Subcutaneous abdominal adipose tissue (tissue), 5 donors: Measurements from ENCODE around the gene RAD9B.
"Not testable (repeated sequence)": the region's sequence is repeated elsewhere in the genome, so short reads cannot be mapped to it uniquely, and the experiment has no call there.

ENCODE experiments used
- H3K27ac ChIP-seq: one replicate; pipeline ENCODE4 v1.7.0; 2013; ENCODE audit warnings: low read depth, mild to moderate bottlenecking, inconsistent platforms, low read length, moderate library complexity
- H3K27me3 ChIP-seq, 5 donors: one replicate each; pipeline ENCODE4 v1.7.0; 2013; ENCODE audit warnings: low read length in 5 of 5, inconsistent platforms in 1 of 5; ENCODE audit not compliant: control insufficient read depth in 5 of 5, insufficient read depth in 4 of 5
- H3K36me3 ChIP-seq, 5 donors: one replicate each; pipeline ENCODE4 v1.7.0; 2013; ENCODE audit warnings: low read length in 5 of 5; ENCODE audit not compliant: control insufficient read depth in 5 of 5, insufficient read depth in 5 of 5
- H3K4me1 ChIP-seq, 5 donors: one replicate each; pipeline ENCODE4 v1.7.0; 2013; ENCODE audit warnings: low read length in 5 of 5, mild to moderate bottlenecking in 3 of 5, moderate library complexity in 1 of 5; ENCODE audit not compliant: control insufficient read depth in 5 of 5, insufficient read depth in 5 of 5
- H3K4me3 ChIP-seq, 5 donors: one replicate each; pipeline ENCODE4 v1.7.0; 2013; ENCODE audit warnings: low read length in 5 of 5, low read depth in 1 of 5
- H3K9ac ChIP-seq, 5 donors: one replicate each; pipeline ENCODE4 v1.7.0; 2013; ENCODE audit warnings: low read length in 5 of 5, mild to moderate bottlenecking in 4 of 5, moderate library complexity in 3 of 5
- H3K9me3 ChIP-seq, 5 donors: one replicate each; pipeline ENCODE4 v1.7.0; 2013; ENCODE audit warnings: low read length in 5 of 5; ENCODE audit not compliant: control insufficient read depth in 5 of 5
- donor health status: healthy.
- donor health status: healthy.
- donor health status: healthy.
- donor health status: healthy.
- donor health status: healthy.

The RAD9B gene

GRCh38 chr12:110538869-110539622, 36.9 kb downstream of the RAD9B start:
- Histone ChIP-seq H3K4me3 (no peak overlapping the region), H3K27ac (no peak overlapping the region), H3K9me3 (no peaks in the 10 kb centered on the region), H3K9ac (no peak overlapping the region), H3K27me3 (no peaks in the 10 kb centered on the region), H3K36me3 (peaks cover 9 to 46% (median 30%) of the 10 kb centered on the region in 5 donors), H3K4me1 (peaks cover 7 to 35% (median 29%) of the 10 kb centered on the region in 5 donors)

DNA sequence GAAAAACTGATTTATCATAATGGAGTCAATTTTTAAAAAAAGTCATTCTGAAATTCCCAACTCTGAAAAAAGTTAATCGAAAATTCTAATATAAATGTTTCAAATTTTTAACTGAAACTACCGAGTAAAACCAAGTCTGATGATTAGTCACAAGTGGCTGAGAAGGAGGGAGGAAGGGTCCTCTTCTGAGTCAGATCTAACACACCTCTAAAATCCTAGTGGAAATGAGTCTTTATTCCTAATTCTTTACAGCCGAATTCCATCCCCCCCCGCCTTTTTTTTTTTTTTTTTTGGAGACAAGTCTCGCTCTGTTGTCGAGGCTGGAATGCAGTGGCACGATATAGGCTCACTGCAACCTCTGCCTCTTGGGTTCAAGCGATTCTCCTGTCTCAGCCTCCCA, 37.9 kb downstream of the RAD9B start:
- Histone ChIP-seq H3K27ac (no peak overlapping the region), H3K4me3 (no peak overlapping the region), H3K9ac (no peak overlapping the region), H3K36me3 (peaks cover 9 to 42% (median 30%) of the 10 kb centered on the region in 5 donors), H3K9me3 (no peaks in the 10 kb centered on the region), H3K27me3 (no peaks in the 10 kb centered on the region), H3K4me1 (peaks cover 7 to 38% (median 29%) of the 10 kb centered on the region in 5 donors)

DNA sequence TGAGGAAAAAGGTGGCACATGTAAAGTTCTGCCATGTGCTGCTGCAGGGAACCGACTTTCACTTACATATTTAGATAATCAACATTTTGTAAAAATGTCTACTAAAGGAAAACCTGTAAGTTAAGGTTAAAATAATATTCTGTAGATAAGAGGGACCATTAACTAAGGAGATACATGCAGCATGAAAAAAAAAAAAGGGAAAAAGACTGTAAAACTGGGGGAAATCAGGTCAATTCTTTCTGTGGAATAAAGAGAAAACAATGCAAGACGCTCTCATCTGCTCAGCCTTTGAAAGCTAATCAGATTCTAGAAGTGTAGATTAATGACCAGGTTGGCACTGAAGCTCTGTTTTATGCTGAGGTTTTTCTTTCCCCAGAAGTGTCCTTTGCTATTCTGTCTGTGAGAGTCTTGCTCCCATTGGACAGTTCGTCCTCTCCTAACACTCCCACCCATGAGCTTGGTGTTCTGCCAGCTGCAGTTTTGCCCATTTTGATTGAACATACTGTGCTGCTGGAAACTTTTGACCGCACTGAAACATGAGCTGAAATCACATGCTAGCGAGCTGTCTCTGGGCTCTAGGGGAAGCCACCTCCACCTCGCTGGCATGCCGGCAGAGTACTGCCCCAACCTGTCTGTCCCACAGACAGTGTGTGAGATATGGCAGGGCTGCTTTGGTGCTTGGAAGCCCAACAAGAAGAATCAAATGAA, 41.3 kb downstream of the RAD9B start:
- Histone ChIP-seq H3K36me3 (peaks cover 0 to 18% (median 13%) of the 10 kb centered on the region in 5 donors), H3K27ac (peak overlapping the region; percentile 91), H3K4me1 (peaks cover 7 to 41% (median 34%) of the 10 kb centered on the region in 5 donors), H3K9ac (peak overlapping the region in 3 of 5 donors; percentile 27 to 53 (median 38)), H3K9me3 (no peaks in the 10 kb centered on the region), H3K4me3 (no peak overlapping the region), H3K27me3 (no peaks in the 10 kb centered on the region)

- Histone ChIP-seq H3K4me3 (no peak overlapping the region), H3K9ac (peak overlapping the region in 1 of 5 donors; percentile 53), H3K27me3 (no peaks in the 10 kb centered on the region), H3K36me3 (peaks cover 0 to 12% (median 10%) of the 10 kb centered on the region in 5 donors), H3K9me3 (no peaks in the 10 kb centered on the region), H3K27ac (peak overlapping the region; percentile 91), H3K4me1 (peaks cover 7 to 44% (median 34%) of the 10 kb centered on the region in 5 donors)
These were observed 41.8 kb downstream of the RAD9B start for GRCh38 chr12:110543965-110544364.

GRCh38 chr12:110545259-110545658, 43.1 kb downstream of the RAD9B start:
- peak overlapping the region; percentile 86 for H3K27ac ChIP-seq

DNA sequence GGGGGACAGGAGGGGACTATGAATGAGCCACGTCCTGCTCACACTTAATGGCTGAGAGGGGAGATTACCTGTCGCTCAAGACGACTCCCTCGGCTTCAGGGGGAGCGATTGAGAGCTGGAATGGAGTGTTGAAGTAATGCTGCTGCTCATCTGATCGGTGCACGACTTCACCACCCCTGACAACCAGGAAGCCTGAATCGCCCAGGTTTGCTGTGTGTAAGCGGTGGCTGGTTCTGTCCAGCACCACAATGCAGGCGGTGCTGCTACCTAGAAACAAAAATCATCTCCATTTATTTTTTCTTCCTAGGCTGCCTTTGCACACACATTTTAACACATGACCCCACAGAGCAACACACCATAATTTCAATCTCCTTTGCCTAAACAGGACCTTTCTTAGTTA, 43.7 kb downstream of the RAD9B start:
- Histone ChIP-seq H3K27me3 (no peaks in the 10 kb centered on the region), H3K9ac (peak overlapping the region in 1 of 5 donors; percentile 11), H3K9me3 (no peaks in the 10 kb centered on the region), H3K27ac (peak overlapping the region; percentile 86), H3K4me3 (no peak overlapping the region), H3K4me1 (peaks cover 7 to 44% (median 34%) of the 10 kb centered on the region in 5 donors), H3K36me3 (peaks cover 0 to 11% (median 9%) of the 10 kb centered on the region in 5 donors)

More at GRCh38 chr12:110545259-110545658, 43.1 kb downstream of the RAD9B start:
- H3K4me1 ChIP-seq, result peaks cover 7 to 44% (median 34%) of the 10 kb centered on the region in 5 donors
- not testable (repeated sequence) for H3K9me3 ChIP-seq, H3K36me3 ChIP-seq, H3K4me3 ChIP-seq, H3K9ac ChIP-seq, H3K27me3 ChIP-seq

- peaks cover 7 to 44% (median 34%) of the 10 kb centered on the region in 5 donors for H3K4me1 ChIP-seq
- H3K27ac ChIP-seq, result peak overlapping the region; percentile 86
- no peak overlapping the region for H3K4me3 ChIP-seq
These were observed 44.2 kb downstream of the RAD9B start for GRCh38 chr12:110546339-110546738.

GRCh38 chr12:110547090-110547489, 45.0 kb downstream of the RAD9B start:
- Histone ChIP-seq H3K27me3 (no peaks in the 10 kb centered on the region), H3K4me1 (peaks cover 7 to 41% (median 34%) of the 10 kb centered on the region in 5 donors), H3K4me3 (no peak overlapping the region), H3K9ac (no peak overlapping the region), H3K9me3 (no peaks in the 10 kb centered on the region), H3K36me3 (peaks cover 0 to 17% (median 10%) of the 10 kb centered on the region in 5 donors), H3K27ac (peak overlapping the region; percentile 4)

More at GRCh38 chr12:110546339-110546738, 44.2 kb downstream of the RAD9B start:
- Histone ChIP-seq H3K27me3 (no peaks in the 10 kb centered on the region), H3K9me3 (no peaks in the 10 kb centered on the region), H3K9ac (no peak overlapping the region), H3K36me3 (peaks cover 0 to 14% (median 10%) of the 10 kb centered on the region in 5 donors)

- Histone ChIP-seq H3K9ac (no peak overlapping the region), H3K27ac (peak overlapping the region; percentile 30)
These were observed 46.5 kb downstream of the RAD9B start for GRCh38 chr12:110548678-110549077.

GRCh38 chr12:110549716-110550115, 47.6 kb downstream of the RAD9B start:
- no peak overlapping the region for H3K9ac ChIP-seq
- H3K9me3 ChIP-seq, result no peaks in the 10 kb centered on the region
- peaks cover 0 to 29% (median 20%) of the 10 kb centered on the region in 5 donors for H3K4me1 ChIP-seq
- H3K27ac ChIP-seq, result no peak overlapping the region
- no peaks in the 10 kb centered on the region for H3K27me3 ChIP-seq
- H3K4me3 ChIP-seq, result no peak overlapping the region
- H3K36me3 ChIP-seq, result peaks cover 0 to 17% (median 10%) of the 10 kb centered on the region in 5 donors

More at GRCh38 chr12:110548678-110549077, 46.5 kb downstream of the RAD9B start:
- no peaks in the 10 kb centered on the region for H3K9me3 ChIP-seq
- H3K4me3 ChIP-seq, result no peak overlapping the region
- peaks cover 0 to 17% (median 10%) of the 10 kb centered on the region in 5 donors for H3K36me3 ChIP-seq
- peaks cover 0 to 27% (median 21%) of the 10 kb centered on the region in 5 donors for H3K4me1 ChIP-seq
- no peaks in the 10 kb centered on the region for H3K27me3 ChIP-seq
